HepG2 (cell line): ENCODE results near the gene PCDHGA7. TPM values are rescaled to one million over a fixed set of nuclear protein-coding genes. Genes with fewer than 3 reads are reported as not detected.

Source experiments
- ATAC-seq: fragments of 200-7000 bp; cut with Tn5 transposase; 3 replicates; pipeline ENCODE4 v1.9.1; 2020; ENCODE audit warnings: mild to moderate bottlenecking, moderate library complexity
- BruUV-seq: library from RNA; stranded (reverse); fragments of 400-500 nt; replicated peaks from 2 replicates; lab custom pipeline; 2021; lab: Mats Ljungman, UMichigan
- CTCF ChIA-PET: fragments of 300-600 bp; formaldehyde crosslinking; extraction: SDS; loops from one replicate; lab custom pipeline; 2021; ENCODE audit warnings: low total read pairs, inconsistent platforms, low intra/inter-chr PET ratio; lab: Yijun Ruan, JAX
- POLR2A ChIA-PET: fragments of 350-600 bp; sonication (Branson Sonifier 250); formaldehyde crosslinking; loops from one replicate; lab custom pipeline; 2020; ENCODE audit warnings: antibody characterized with exemption, inconsistent platforms; lab: Yijun Ruan, JAX
- DNase-seq: peaks from one replicate; pipeline ENCODE4 v3.0.0-alpha.2; 2015; ENCODE audit warnings: low spot score
- FAIRE-seq: peaks from 3 replicates; lab custom pipeline; 2011; peaks lifted over from hg19 to GRCh38; lab: Jason Lieb, UNC
- H2AFZ ChIP-seq: one replicate; pipeline ENCODE4 v1.6.1; 2011; ENCODE audit warnings: low read length, inconsistent platforms
- H3K27ac ChIP-seq: fragments of 300-600 bp; 3 replicates; pipeline ENCODE4 v1.8.0; 2011; ENCODE audit warnings: mixed run types, mild to moderate bottlenecking, mixed read lengths, low read length, inconsistent platforms; ENCODE audit not compliant: insufficient read depth; ENCODE audit errors: extremely low read length
- H3K27me3 ChIP-seq, 2 experiments: fragments of 200-600 bp in 1 of 2; 2 replicates in 1 of 2; 3 replicates in 1 of 2; pipeline versions ENCODE4 v1.6.0 to v1.8.0; 2011; ENCODE audit warnings: low read length in 2 of 2, mild to moderate bottlenecking in 2 of 2, moderate library complexity in 2 of 2, inconsistent platforms in 1 of 2; ENCODE audit not compliant: insufficient read depth in 2 of 2, control insufficient read depth in 1 of 2
- H3K36me3 ChIP-seq, 2 experiments: fragments of 200-600 bp in 1 of 2; replicated peaks in 1 of 2; 2 replicates in 1 of 2; 3 replicates in 1 of 2; pipeline versions ENCODE4 v1.5.1 to v1.8.0; 2011; ENCODE audit warnings: low read length in 2 of 2, inconsistent platforms in 1 of 2; ENCODE audit not compliant: insufficient read depth in 2 of 2, control insufficient read depth in 1 of 2
- H3K4me1 ChIP-seq: 2 replicates; pipeline ENCODE4 v1.5.1; 2012; ENCODE audit warnings: low read length, inconsistent platforms; ENCODE audit not compliant: insufficient read depth
- H3K4me2 ChIP-seq: 2 replicates; pipeline ENCODE4 v1.6.0; 2011; ENCODE audit warnings: low read depth, low read length, inconsistent platforms
- H3K4me3 ChIP-seq, 3 experiments: fragments of 200-600 bp in 1 of 3; sonication (generic), shearing (Covaris generic) in 1 of 3; replicated peaks in 1 of 3; 2 replicates each; pipeline ENCODE4 v1.5.1; 2011 to 2016; ENCODE audit warnings: low read length in 3 of 3, inconsistent platforms in 2 of 3, low read depth in 2 of 3, mild to moderate bottlenecking in 2 of 3, control low read depth in 1 of 3, mixed read lengths in 1 of 3; ENCODE audit not compliant: insufficient read depth in 1 of 3
- H3K79me2 ChIP-seq: one replicate; pipeline ENCODE4 v1.6.1; 2011; ENCODE audit warnings: low read length, inconsistent platforms; ENCODE audit not compliant: insufficient read depth
- H3K9ac ChIP-seq: 2 replicates; pipeline ENCODE4 v1.6.0; 2011; ENCODE audit warnings: mild to moderate bottlenecking, low read depth, low read length, inconsistent platforms; ENCODE audit not compliant: insufficient read depth
- H3K9me3 ChIP-seq: 2 replicates; pipeline ENCODE4 v1.5.1; 2012; ENCODE audit warnings: mild to moderate bottlenecking, low read length
- H4K20me1 ChIP-seq: 2 replicates; pipeline ENCODE4 v1.6.0; 2011; ENCODE audit warnings: inconsistent platforms, mild to moderate bottlenecking, low read length, moderate library complexity; ENCODE audit not compliant: insufficient read depth
- ATF7 ChIP-seq, 2 experiments: fragments of 450-650 bp in 1 of 2; sonication (generic) in 1 of 2; formaldehyde crosslinking in 1 of 2; IDR thresholded peaks; 2 replicates each; pipeline versions ENCODE4 v1.4.0 to v1.6.1; 2016 to 2020; ENCODE audit warnings: antibody characterized with exemption in 1 of 2, mild to moderate bottlenecking in 1 of 2, missing genetic modification reagents in 1 of 2
- CTCF ChIP-seq: sonication (generic); formaldehyde crosslinking; IDR thresholded peaks from 2 replicates; pipeline ENCODE4 v1.5.0; 2020; ENCODE audit warnings: mild to moderate bottlenecking, missing genetic modification reagents, moderate library complexity
- DR1 ChIP-seq: sonication (generic); formaldehyde crosslinking; IDR thresholded peaks from 2 replicates; pipeline ENCODE4 v1.8.0; 2021; ENCODE audit warnings: mild to moderate bottlenecking, missing genetic modification reagents, inconsistent platforms
- FOXP4 ChIP-seq: sonication (generic); formaldehyde crosslinking; IDR thresholded peaks from 2 replicates; pipeline ENCODE4 v1.4.0; 2020; ENCODE audit warnings: missing genetic modification reagents
- RXRA ChIP-seq: sonication (generic); formaldehyde crosslinking; IDR thresholded peaks from 2 replicates; pipeline ENCODE4 v1.5.1; 2020; ENCODE audit warnings: missing genetic modification reagents
- SOX6 ChIP-seq, 2 experiments: fragments of 450-650 bp in 1 of 2; sonication (generic) in 1 of 2; formaldehyde crosslinking in 1 of 2; IDR thresholded peaks; 2 replicates each; pipeline versions ENCODE4 v1.4.0 to v1.6.1; 2017 to 2020; ENCODE audit warnings: antibody characterized with exemption in 1 of 2, mild to moderate bottlenecking in 1 of 2, missing genetic modification reagents in 1 of 2
- SUZ12 ChIP-seq: fragments of 150-350 bp; IDR thresholded peaks from 2 replicates; pipeline ENCODE4 v1.6.1; 2014; ENCODE audit warnings: low read depth, low read length
- ZFX ChIP-seq: sonication (generic); formaldehyde crosslinking; IDR thresholded peaks from 2 replicates; pipeline ENCODE4 v1.4.0; 2020; ENCODE audit warnings: mild to moderate bottlenecking, low read depth, missing genetic modification reagents, moderate library complexity
- WGBS: methylation state at CpG from one replicate; pipeline ENCODE4 v1.1.6; 2017; ENCODE audit warnings: low lambda C conversion rate; 5-methylcytosine and 5-hydroxymethylcytosine counted together
- in situ Hi-C: cut with HindIII; loops from 2 replicates; pipeline ENCODE4 v1.10.0; 2017; ENCODE audit warnings: low pct_unique_long_range_greater_than_20kb; ENCODE audit not compliant: extremely low pct_ligation_motif_present
- intact Hi-C: fragments of 100-400 bp; cut with micrococcal nuclease; formaldehyde crosslinking; loops from one replicate; pipeline ENCODE4 v1.10.0; 2022; ENCODE audit not compliant: unreplicated experiment
- polyA plus RNA-seq, 8 experiments: library from polyadenylated mRNA; depleted of rRNA in 3 of 8; stranded (reverse) in 7 of 8; unstranded in 1 of 8; fragments of >200 nt; fragmentation: Illumina TruSeq in 4 of 8; extraction: Trizol in 4 of 8; gene quantifications; 2 replicates each; pipeline versions ENCODE4 v1.2.1 to v1.2.3, GENCODE V29; 2011 to 2016; ENCODE audit warnings: low read depth in 4 of 8, missing spikeins in 1 of 8, mixed read lengths in 1 of 8; ENCODE audit not compliant: insufficient read depth in 1 of 8
- total RNA-seq, 5 experiments: library from RNA; depleted of rRNA; stranded (reverse); fragments of >200 nt; fragmentation: Illumina TruSeq; extraction: Trizol; gene quantifications; 2 replicates each; pipeline ENCODE4 v1.2.3, GENCODE V29; 2016; ENCODE audit warnings: low read depth in 1 of 5

Gene PCDHGA7
- total and polyA plus RNA-seq, 2 of the 13 experiments (the other 11 are each of a cell fraction or from before 2014, with no cell fraction given) = 0.11 to 0.31 TPM

- Histone ChIP-seq H3K79me2 (no peaks in the 10 kb centered on the region), H3K4me1 (no peaks in the 10 kb centered on the region; the same call in 1 of the 2 replicates), H3K4me3 (no peak within 1 kb of the TSS), H3K36me3 (no peaks in the 10 kb centered on the region), H2AFZ (no peak within 1 kb of the TSS), H3K9me3 (peaks cover 18% of the 10 kb centered on the region), H3K27me3 (no peaks in the 10 kb centered on the region; a peak in 1 of 5 replicates), H3K9ac (no peak within 1 kb of the TSS), H3K4me2 (no peak within 1 kb of the TSS), H4K20me1 (no peaks in the 10 kb centered on the region), H3K27ac (no peak within 1 kb of the TSS)
- DNase-seq = no peak
- FAIRE-seq = no peak
- ChIA-PET POLR2A (no interaction called here), CTCF (no interaction called here)
- no TSS peak for BruUV-seq
- intact Hi-C loops (loop anchor here (10.0 kb wide), 1 partner anchor 170 kb away; no protein-coding TSS in a partner anchor), in situ Hi-C loops (loop anchor here (10.0 kb wide), 1 partner anchor 170 kb away; no protein-coding TSS in a partner anchor)
- WGBS = 60% methylated on average over 17 of the region's 29 CpGs
- TF ChIP-seq SUZ12 (no peak), FOXP4 (CRISPR knock-in tag) (no peak), ZFX (CRISPR knock-in tag) (no peak), SOX6 (IDR thresholded peaks at IDR 0.05) (no peak), SOX6 (CRISPR knock-in tag; IDR thresholded peaks at IDR 0.05) (no peak), CTCF (CRISPR knock-in tag) (peak; percentile 21), RXRA (CRISPR knock-in tag) (no peak), ATF7 (IDR thresholded peaks at IDR 0.05) (no peak), ATF7 (CRISPR knock-in tag; IDR thresholded peaks at IDR 0.05) (no peak), DR1 (CRISPR knock-in tag) (no peak)
- no peak for ATAC-seq
These were observed 27.6 kb upstream of the PCDHGA7 start, which contains the start of gene PCDHGA4 for GRCh38 chr5:141354900-141355469. PCDHGA4 (plus strand) TSS chr5:141355021; CDS start chr5:141355108, 87 bp downstream.
